ENCODE measurements around the gene ADGRG7. TPM values are rescaled to one million over a fixed set of nuclear protein-coding genes. Genes with fewer than 3 reads are reported as not detected.

The ADGRG7 gene
- total and polyA plus RNA-seq, 9 donors: not detected

DNA sequence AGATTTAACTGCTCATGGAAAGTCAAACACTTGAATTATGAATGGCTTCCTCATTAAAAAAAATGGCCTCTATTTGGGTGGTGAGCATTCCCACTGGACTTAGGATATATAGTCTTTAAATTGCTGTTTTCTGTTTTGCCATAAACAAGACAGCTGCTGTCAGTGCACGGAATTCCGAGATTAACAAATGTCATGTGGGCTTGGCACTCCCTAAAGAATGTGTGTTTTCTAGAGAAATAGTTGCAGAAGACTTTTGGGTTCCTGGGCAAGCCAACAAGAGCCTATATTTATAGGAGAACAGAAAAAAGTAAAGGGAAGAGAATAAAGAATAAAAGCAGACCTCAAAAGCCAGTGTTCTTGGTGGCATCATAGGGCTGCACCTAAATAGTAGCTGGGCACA lies 86.3 kb downstream of the ADGRG7 start:
- Histone ChIP-seq H3K36me3 (no peaks in the 10 kb centered on the region), H3K27ac (no peak overlapping the region), H3K27me3 (no peaks in the 10 kb centered on the region), H3K9me3 (no peaks in the 10 kb centered on the region), H3K4me1 (ENCODE audit: insufficient read depth) (no peaks in the 10 kb centered on the region), H3K4me3 (no peak overlapping the region)
- 17 to 37% (median 33%) methylated on average over 2 of the region's 2 CpGs for WGBS, 3 donors
- DNase-seq: no peak
- intact Hi-C loops (cut with DNase I): no loop called here
- no peak for TF ChIP-seq POLR2A (IDR thresholded peaks at IDR 0.05)
- TF ChIP-seq, protein P1, sequence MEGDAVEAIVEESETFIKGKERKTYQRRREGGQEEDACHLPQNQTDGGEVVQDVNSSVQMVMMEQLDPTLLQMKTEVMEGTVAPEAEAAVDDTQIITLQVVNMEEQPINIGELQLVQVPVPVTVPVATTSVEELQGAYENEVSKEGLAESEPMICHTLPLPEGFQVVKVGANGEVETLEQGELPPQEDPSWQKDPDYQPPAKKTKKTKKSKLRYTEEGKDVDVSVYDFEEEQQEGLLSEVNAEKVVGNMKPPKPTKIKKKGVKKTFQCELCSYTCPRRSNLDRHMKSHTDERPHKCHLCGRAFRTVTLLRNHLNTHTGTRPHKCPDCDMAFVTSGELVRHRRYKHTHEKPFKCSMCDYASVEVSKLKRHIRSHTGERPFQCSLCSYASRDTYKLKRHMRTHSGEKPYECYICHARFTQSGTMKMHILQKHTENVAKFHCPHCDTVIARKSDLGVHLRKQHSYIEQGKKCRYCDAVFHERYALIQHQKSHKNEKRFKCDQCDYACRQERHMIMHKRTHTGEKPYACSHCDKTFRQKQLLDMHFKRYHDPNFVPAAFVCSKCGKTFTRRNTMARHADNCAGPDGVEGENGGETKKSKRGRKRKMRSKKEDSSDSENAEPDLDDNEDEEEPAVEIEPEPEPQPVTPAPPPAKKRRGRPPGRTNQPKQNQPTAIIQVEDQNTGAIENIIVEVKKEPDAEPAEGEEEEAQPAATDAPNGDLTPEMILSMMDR (IDR thresholded peaks at IDR 0.05): no peak
- no peak for TF ChIP-seq EP300 (IDR thresholded peaks at IDR 0.05)

DNA sequence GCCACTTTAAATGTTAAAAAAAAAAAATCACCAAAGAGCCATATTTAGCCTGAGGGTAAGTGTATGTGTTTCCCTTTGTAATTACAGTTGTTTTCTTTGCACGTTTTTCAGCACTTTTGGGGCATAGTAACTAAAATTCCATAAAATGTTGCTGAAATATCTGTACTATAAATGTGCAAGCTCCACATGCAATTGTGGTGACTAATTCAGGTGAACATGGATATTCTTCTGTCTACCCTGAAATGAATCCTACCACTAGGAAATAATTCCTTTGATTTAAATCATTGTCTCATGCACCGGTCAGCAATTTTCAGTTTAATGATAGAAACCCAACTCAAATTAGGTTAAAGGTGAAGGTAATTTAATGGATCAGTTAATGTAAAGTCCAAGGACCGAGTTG lies 86.8 kb downstream of the ADGRG7 start:
- intact Hi-C loops (cut with DNase I): no loop called here
- TF ChIP-seq EP300 (IDR thresholded peaks at IDR 0.05): no peak
- TF ChIP-seq, protein P1 (IDR thresholded peaks at IDR 0.05): no peak
- no peak for TF ChIP-seq POLR2A (IDR thresholded peaks at IDR 0.05)
- Histone ChIP-seq H3K27ac (no peak overlapping the region), H3K4me1 (ENCODE audit: insufficient read depth) (no peaks in the 10 kb centered on the region), H3K4me3 (no peak overlapping the region), H3K9me3 (no peaks in the 10 kb centered on the region), H3K36me3 (no peaks in the 10 kb centered on the region), H3K27me3 (no peaks in the 10 kb centered on the region)
- no peak for DNase-seq
- WGBS, 3 donors: 68 to 76% (median 73%) methylated on average over 3 of the region's 3 CpGs

DNA sequence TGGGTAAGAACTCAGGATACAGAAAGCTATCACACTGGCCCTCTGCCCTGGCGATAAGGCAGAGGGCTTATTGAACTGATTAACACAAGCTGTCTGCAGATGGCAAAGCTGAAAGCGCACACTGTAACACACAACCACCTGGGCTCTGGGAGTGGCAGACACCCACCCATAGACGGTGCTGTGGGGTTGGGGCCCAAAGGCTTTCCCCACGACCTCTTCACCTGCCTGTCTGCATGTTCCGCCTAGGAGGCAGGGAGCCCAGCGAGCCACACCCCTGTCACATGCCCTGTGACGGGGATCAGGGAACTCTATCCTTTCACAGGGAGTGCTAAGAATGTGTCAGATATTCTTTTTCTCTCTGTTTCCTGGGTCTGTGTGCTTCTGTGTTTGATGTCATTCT lies 87.8 kb downstream of the ADGRG7 start:
- Histone ChIP-seq H3K27ac (no peak overlapping the region), H3K36me3 (no peaks in the 10 kb centered on the region)
- 84 to 91% (median 88%) methylated on average over 7 of the region's 7 CpGs for WGBS, 3 donors

DNA sequence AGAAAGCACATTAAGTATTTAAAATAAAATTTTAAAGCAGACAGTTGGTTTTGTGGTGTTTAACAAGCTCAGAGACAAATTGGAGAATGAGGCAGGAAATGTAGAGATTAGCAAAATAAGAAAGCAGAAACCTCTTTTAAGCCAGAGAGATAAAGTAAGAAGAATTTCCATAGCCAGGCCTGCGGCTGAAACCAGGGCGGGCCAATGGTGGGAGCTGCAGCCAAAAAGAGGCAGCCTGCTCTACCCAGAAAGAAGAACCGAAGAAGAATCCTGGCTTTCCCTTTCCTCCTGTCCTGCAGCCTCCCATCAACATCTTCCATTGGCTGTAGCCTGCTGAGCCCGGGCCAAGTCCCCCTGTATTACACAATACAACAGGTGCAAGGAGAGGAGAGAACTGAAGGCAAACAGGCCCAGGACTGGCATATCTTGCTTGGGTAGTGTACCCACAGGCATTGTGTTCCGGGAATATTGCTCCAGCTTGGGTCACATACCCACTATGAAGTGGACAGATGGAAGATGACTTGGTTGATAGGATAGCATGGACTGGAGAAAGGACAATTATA lies 88.4 kb downstream of the ADGRG7 start:
- DNase-seq: no peak
- Histone ChIP-seq H3K27ac (no peak overlapping the region), H3K9me3 (no peaks in the 10 kb centered on the region), H3K4me1 (ENCODE audit: insufficient read depth) (no peaks in the 10 kb centered on the region), H3K36me3 (no peaks in the 10 kb centered on the region), H3K27me3 (no peaks in the 10 kb centered on the region), H3K4me3 (no peak overlapping the region)
- 58 to 74% (median 65%) methylated on average over 5 of the region's 5 CpGs for WGBS, 3 donors
- intact Hi-C loops (cut with DNase I): no loop called here
- no peak for TF ChIP-seq POLR2A (IDR thresholded peaks at IDR 0.05)
- TF ChIP-seq, protein P1 (IDR thresholded peaks at IDR 0.05): no peak
- no peak for TF ChIP-seq EP300 (IDR thresholded peaks at IDR 0.05)

More for the DNA sequence above, 87.8 kb downstream of the ADGRG7 start:
- no peak overlapping the region for H3K4me3 ChIP-seq
- intact Hi-C loops (cut with DNase I): no loop called here
- TF ChIP-seq POLR2A (IDR thresholded peaks at IDR 0.05) (no peak), EP300 (IDR thresholded peaks at IDR 0.05) (no peak)
- TF ChIP-seq, protein P1 (IDR thresholded peaks at IDR 0.05): no peak
- DNase-seq: no peak
- no peaks in the 10 kb centered on the region for H3K4me1 ChIP-seq (ENCODE audit: insufficient read depth)
- H3K9me3 ChIP-seq: no peaks in the 10 kb centered on the region
- H3K27me3 ChIP-seq: no peaks in the 10 kb centered on the region
